IMR-90 (cell line): Measurements from ENCODE around the gene TADA2A. TPM values are rescaled to one million over a fixed set of nuclear protein-coding genes. Genes with fewer than 3 reads are reported as not detected.

Source experiments
- ATAC-seq: fragments of 200-7000 bp; cut with Tn5 transposase; 2 replicates; pipeline ENCODE4 v1.9.1; 2020; ENCODE audit warnings: low read depth, mild to moderate bottlenecking, moderate library complexity
- BruUV-seq: library from RNA; stranded (reverse); fragments of 400-500 nt; replicated peaks from 2 replicates; lab custom pipeline; 2021; lab: Mats Ljungman, UMichigan
- CTCF ChIA-PET: fragments of 300-600 bp; formaldehyde crosslinking; extraction: SDS; loops from one replicate; lab custom pipeline; 2021; ENCODE audit warnings: antibody characterized with exemption; lab: Yijun Ruan, JAX
- POLR2A ChIA-PET: fragments of 300-600 bp; sonication (Branson Sonifier 250); formaldehyde crosslinking; loops from one replicate; lab custom pipeline; 2022; ENCODE audit warnings: antibody characterized with exemption; ENCODE audit not compliant: unreplicated experiment; lab: Charles Lee
- DNase-seq: peaks from one replicate; pipeline ENCODE4 v3.0.0; 2013
- H2AFZ ChIP-seq: replicated peaks from 2 replicates; pipeline ENCODE3; 2013; ENCODE audit warnings: low read length, mild to moderate bottlenecking; ENCODE audit not compliant: poor library complexity
- H2AK5ac ChIP-seq: 2 replicates; pipeline ENCODE4 v1.6.1; 2013; ENCODE audit warnings: low read depth, low read length, inconsistent platforms
- H2AK9ac ChIP-seq: replicated peaks from 2 replicates; pipeline ENCODE3; 2013; ENCODE audit warnings: mild to moderate bottlenecking, low read depth, low read length, moderate library complexity; ENCODE audit not compliant: poor library complexity
- H2BK120ac ChIP-seq: 2 replicates; pipeline ENCODE4 v1.6.1; 2013; ENCODE audit warnings: low read depth, low read length, inconsistent platforms
- H2BK15ac ChIP-seq: 3 replicates; pipeline ENCODE4 v1.6.1; 2013; ENCODE audit warnings: low read depth, low read length, inconsistent platforms
- H2BK20ac ChIP-seq: 2 replicates; pipeline ENCODE4 v1.6.1; 2013; ENCODE audit warnings: low read depth, mild to moderate bottlenecking, inconsistent platforms, low read length, moderate library complexity
- H2BK5ac ChIP-seq: 2 replicates; pipeline ENCODE4 v1.6.1; 2013; ENCODE audit warnings: mild to moderate bottlenecking, low read depth, low read length, inconsistent platforms; ENCODE audit not compliant: poor library complexity, severe bottlenecking
- H3K14ac ChIP-seq: replicated peaks from 2 replicates; pipeline ENCODE4 v1.6.1; 2013; ENCODE audit warnings: low read depth, low read length, inconsistent platforms
- H3K18ac ChIP-seq: 2 replicates; pipeline ENCODE4 v1.6.1; 2013; ENCODE audit warnings: low read depth, low read length, control low read depth
- H3K23ac ChIP-seq: 2 replicates; pipeline ENCODE4 v1.6.1; 2013; ENCODE audit warnings: low read depth, low read length, inconsistent platforms
- H3K27ac ChIP-seq: 2 replicates; pipeline ENCODE4 v1.5.1; 2013; ENCODE audit warnings: mild to moderate bottlenecking, control low read depth, low read length; ENCODE audit not compliant: insufficient read depth
- H3K27me3 ChIP-seq: 2 replicates; pipeline ENCODE4 v1.6.1; 2013; ENCODE audit warnings: low read length; ENCODE audit not compliant: control insufficient read depth, insufficient read depth
- H3K36me3 ChIP-seq: 2 replicates; pipeline ENCODE4 v1.6.1; 2013; ENCODE audit warnings: low read length, mixed read lengths; ENCODE audit not compliant: control insufficient read depth, insufficient read depth
- H3K4ac ChIP-seq: 2 replicates; pipeline ENCODE4 v1.6.1; 2013; ENCODE audit warnings: low read depth, low read length, inconsistent platforms
- H3K4me1 ChIP-seq: 2 replicates; pipeline ENCODE4 v1.6.1; 2013; ENCODE audit warnings: low read length, mixed read lengths; ENCODE audit not compliant: control insufficient read depth, insufficient read depth
- H3K4me2 ChIP-seq: 2 replicates; pipeline ENCODE4 v1.6.1; 2013; ENCODE audit warnings: low read depth, mild to moderate bottlenecking, control low read depth, low read length, moderate library complexity
- H3K4me3 ChIP-seq: 2 replicates; pipeline ENCODE4 v1.5.1; 2013; ENCODE audit warnings: low read depth, mild to moderate bottlenecking, control low read depth, low read length, moderate library complexity; ENCODE audit not compliant: insufficient read depth
- H3K56ac ChIP-seq: 2 replicates; pipeline ENCODE4 v1.6.1; 2013; ENCODE audit warnings: low read length, inconsistent platforms; ENCODE audit not compliant: insufficient read depth; ENCODE audit errors: extremely low read depth
- H3K79me1 ChIP-seq, 2 experiments: 2 replicates each; pipeline ENCODE4 v1.6.1; 2013; ENCODE audit warnings: low read length in 2 of 2, inconsistent platforms in 1 of 2, low read depth in 1 of 2
- H3K9ac ChIP-seq: 2 replicates; pipeline ENCODE4 v1.6.1; 2013; ENCODE audit warnings: low read depth, low read length, control low read depth
- H3K9me1 ChIP-seq: 2 replicates; pipeline ENCODE4 v1.6.1; 2013; ENCODE audit warnings: low read length, inconsistent platforms; ENCODE audit not compliant: insufficient read depth
- H3K9me3 ChIP-seq: 2 replicates; pipeline ENCODE4 v1.6.1; 2013; ENCODE audit warnings: low read length; ENCODE audit not compliant: control insufficient read depth, insufficient read depth
- H4K20me1 ChIP-seq: 2 replicates; pipeline ENCODE4 v1.6.1; 2013; ENCODE audit warnings: low read length, inconsistent platforms; ENCODE audit not compliant: insufficient read depth
- H4K5ac ChIP-seq: 2 replicates; pipeline ENCODE4 v1.6.1; 2013; ENCODE audit warnings: mild to moderate bottlenecking, low read depth, low read length, control low read depth
- H4K8ac ChIP-seq, 2 experiments: 2 replicates each; pipeline ENCODE4 v1.6.1; 2013; ENCODE audit warnings: low read depth in 2 of 2, low read length in 2 of 2, control low read depth in 1 of 2, inconsistent platforms in 1 of 2
- H4K91ac ChIP-seq: 2 replicates; pipeline ENCODE4 v1.6.1; 2013; ENCODE audit warnings: low read depth, low read length, inconsistent platforms; ENCODE audit not compliant: insufficient read depth
- CHD1 ChIP-seq: IDR thresholded peaks from 2 replicates; pipeline ENCODE4 v1.6.1; 2012; ENCODE audit warnings: low read depth, low read length, improper control_type of control experiment
- MXI1 ChIP-seq: IDR thresholded peaks from 2 replicates; pipeline ENCODE4 v1.6.1; 2012; ENCODE audit warnings: low read depth, mild to moderate bottlenecking, low read length, moderate library complexity, borderline replicate concordance
- POLR2A ChIP-seq: IDR thresholded peaks from 2 replicates; pipeline ENCODE4 v1.6.1; 2012; ENCODE audit warnings: mild to moderate bottlenecking, low read depth, low read length
- RCOR1 ChIP-seq: IDR thresholded peaks from 2 replicates; pipeline ENCODE4 v1.6.1; 2012; ENCODE audit warnings: mild to moderate bottlenecking, low read length, improper control_type of control experiment; ENCODE audit not compliant: insufficient replicate concordance
- RFX5 ChIP-seq: IDR thresholded peaks from 2 replicates; pipeline ENCODE4 v1.8.0; 2012; ENCODE audit warnings: low read depth, mild to moderate bottlenecking, low read length, moderate library complexity
- SMC3 ChIP-seq: fragments of 150-350 bp; IDR thresholded peaks from 2 replicates; pipeline ENCODE4 v1.6.1; 2016; ENCODE audit warnings: low read depth, mild to moderate bottlenecking, antibody characterized with exemption, low read length, moderate library complexity
- USF2 ChIP-seq: fragments of 150-350 bp; IDR thresholded peaks from 2 replicates; pipeline ENCODE4 v1.6.1; 2017; ENCODE audit warnings: mild to moderate bottlenecking, antibody characterized with exemption, low read length, low read depth
- WGBS, 2 experiments: methylation state at CpG; one replicate each; pipeline versions ENCODE4 v1.1.5 to v1.1.7; 2013; ENCODE audit warnings: missing lambda C conversion rate in 2 of 2; ENCODE audit not compliant: insufficient read length in 1 of 2; ENCODE audit errors: extremely low coverage in 2 of 2; 5-methylcytosine and 5-hydroxymethylcytosine counted together
- dilution Hi-C: fragments of 300-500 bp; cut with HindIII; formaldehyde crosslinking; loops from one replicate; pipeline ENCODE4 v1.14.3; 2018; ENCODE audit warnings: low sequenced_read_pairs; ENCODE audit not compliant: unreplicated experiment
- in situ Hi-C: fragments of 300-500 bp; cut with MboI; formaldehyde crosslinking; loops from 3 replicates; pipeline ENCODE4 v1.14.3; 2019; ENCODE audit warnings: low sequenced_read_pairs, inconsistent platforms, mixed read lengths
- intact Hi-C: fragments of 100-400 bp; cut with micrococcal nuclease; formaldehyde crosslinking; loops from 2 replicates; pipeline ENCODE4 v1.10.0; 2022
- polyA plus RNA-seq, 3 experiments: library from polyadenylated mRNA; depleted of rRNA; stranded (reverse); fragments of >200 nt; gene quantifications; 2 replicates each; pipeline ENCODE4 v1.2.3, GENCODE V29; 2012; ENCODE audit warnings: low replicate concordance in 1 of 3
- total RNA-seq: library from RNA; depleted of rRNA; stranded (reverse); fragments of >200 nt; gene quantifications from 2 replicates; pipeline ENCODE4 v1.2.3, GENCODE V29; 2012
- TF ChIP-seq, protein P1 (sequence below): conservative IDR thresholded peaks from 2 replicates; pipeline ENCODE4 v1.5.1; 2012; ENCODE audit warnings: mild to moderate bottlenecking, low read depth, low read length, improper control_type of control experiment

TADA2A gene
- total and polyA plus RNA-seq, 2 of the 4 experiments (the other 2 are of a cell fraction): 13.1 to 19.7 TPM

DNA sequence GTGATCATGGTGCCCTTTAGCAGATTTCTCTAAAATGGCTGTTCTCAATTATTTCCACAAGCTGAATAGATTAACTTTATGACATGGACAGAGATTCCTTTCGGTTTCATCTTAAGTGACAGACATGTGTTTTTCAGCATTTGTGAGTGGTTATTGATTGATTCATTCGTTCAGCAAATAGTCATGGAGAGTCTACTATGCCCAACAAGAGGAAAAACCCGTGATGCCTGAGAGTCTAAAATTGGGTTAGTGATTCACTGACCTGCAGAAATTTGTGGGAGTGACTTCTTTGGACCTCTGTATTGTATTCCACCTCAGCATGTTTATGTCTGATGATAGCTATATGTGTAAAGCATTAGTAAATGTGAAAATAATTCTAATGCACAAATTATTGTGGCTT lies 55.0 kb downstream of the TADA2A start:
- 0 out of 2 replicates have a peak, but pooled peaks cover 5% of the 10 kb centered on the region for H4K20me1 ChIP-seq
- CTCF ChIA-PET: no interaction called here

More for the DNA sequence above, 55.0 kb downstream of the TADA2A start:
- Histone ChIP-seq H3K4me2 (no peak overlapping the region), H3K4me3 (no peak overlapping the region), H4K91ac (no peak overlapping the region), H3K56ac (no peak overlapping the region), H3K23ac (no peak overlapping the region), H3K14ac (no peak overlapping the region), H4K8ac (no peak overlapping the region), H2BK20ac (no peak overlapping the region), H4K5ac (no peak overlapping the region), H3K9me3 (no peaks in the 10 kb centered on the region), H2BK120ac (no peak overlapping the region), H2AFZ (no peak overlapping the region), H2AK5ac (no peak overlapping the region), H3K18ac (no peak overlapping the region), H3K79me1 (peaks cover 5 to 18% of the 10 kb centered on the region in 2 experiments; a peak in 3 of 4 replicates), H2BK5ac (no peak overlapping the region), H2AK9ac (no peak overlapping the region), H3K27ac (no peak overlapping the region), H3K9me1 (peaks cover 11% of the 10 kb centered on the region), H3K4ac (no peak overlapping the region), H3K36me3 (peaks cover 11% of the 10 kb centered on the region), H3K4me1 (peaks cover 3% of the 10 kb centered on the region), H2BK15ac (no peak overlapping the region), H3K27me3 (no peaks in the 10 kb centered on the region), H3K9ac (no peak overlapping the region)
- in situ Hi-C loops (no loop called here), intact Hi-C loops (no loop called here), dilution Hi-C loops (no loop called here)
- WGBS, 2 experiments: 40% methylated on average over 1 of the region's 3 CpGs; no CpG with 5 or more reads in 1 of the 2 experiments
- TF ChIP-seq SMC3 (no peak), RFX5 (no peak), MXI1 (no peak), USF2 (no peak), CHD1 (no peak), POLR2A (no peak), RCOR1 (no peak)
- TF ChIP-seq, protein P1, sequence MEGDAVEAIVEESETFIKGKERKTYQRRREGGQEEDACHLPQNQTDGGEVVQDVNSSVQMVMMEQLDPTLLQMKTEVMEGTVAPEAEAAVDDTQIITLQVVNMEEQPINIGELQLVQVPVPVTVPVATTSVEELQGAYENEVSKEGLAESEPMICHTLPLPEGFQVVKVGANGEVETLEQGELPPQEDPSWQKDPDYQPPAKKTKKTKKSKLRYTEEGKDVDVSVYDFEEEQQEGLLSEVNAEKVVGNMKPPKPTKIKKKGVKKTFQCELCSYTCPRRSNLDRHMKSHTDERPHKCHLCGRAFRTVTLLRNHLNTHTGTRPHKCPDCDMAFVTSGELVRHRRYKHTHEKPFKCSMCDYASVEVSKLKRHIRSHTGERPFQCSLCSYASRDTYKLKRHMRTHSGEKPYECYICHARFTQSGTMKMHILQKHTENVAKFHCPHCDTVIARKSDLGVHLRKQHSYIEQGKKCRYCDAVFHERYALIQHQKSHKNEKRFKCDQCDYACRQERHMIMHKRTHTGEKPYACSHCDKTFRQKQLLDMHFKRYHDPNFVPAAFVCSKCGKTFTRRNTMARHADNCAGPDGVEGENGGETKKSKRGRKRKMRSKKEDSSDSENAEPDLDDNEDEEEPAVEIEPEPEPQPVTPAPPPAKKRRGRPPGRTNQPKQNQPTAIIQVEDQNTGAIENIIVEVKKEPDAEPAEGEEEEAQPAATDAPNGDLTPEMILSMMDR: no peak
- DNase-seq (peak; percentile 36), ATAC-seq (no peak)
- POLR2A ChIA-PET: no interaction called here
- BruUV-seq: no TSS peak
